Germinal center (tissue), 1 donor: ENCODE results near the gene OR51G1.
"Not testable (repeated sequence)": the region's sequence is repeated elsewhere in the genome, so short reads cannot be mapped to it uniquely, and the experiment has no call there.

Experiments used
- DNase-seq: peaks from one replicate; pipeline ENCODE4 v3.0.0; 2012; ENCODE audit warnings: mixed read lengths, low spot score

Gene OR51G1

GRCh38 chr11:4924239-4924638 lies at the start of gene OR51G1:
OR51G1 (minus strand) TSS chr11:4924339; CDS start chr11:4924339, 0 bp downstream.
- no peak for DNase-seq

GRCh38 chr11:4962816-4963215 lies 38.7 kb upstream of the OR51G1 start:
- no peak for DNase-seq

GRCh38 chr11:4960877-4961276 lies 36.7 kb upstream of the OR51G1 start:
- no peak for DNase-seq

GRCh38 chr11:4957396-4957795 lies 33.3 kb upstream of the OR51G1 start:
- no peak for DNase-seq

- not testable (repeated sequence) for DNase-seq
Measured at GRCh38 chr11:4955613-4956012, 31.5 kb upstream of the OR51G1 start, which contains the start of gene OR51A2. OR51A2 (minus strand) TSS chr11:4955713; CDS start chr11:4955713, 0 bp downstream.

- DNase-seq = no peak
Measured at GRCh38 chr11:4947505-4947904, 23.4 kb upstream of the OR51G1 start, which contains the start of gene OR51A4. OR51A4 (minus strand) TSS chr11:4947605; CDS start chr11:4947100, 505 bp downstream.

GRCh38 chr11:4936745-4937144 lies 12.6 kb upstream of the OR51G1 start:
- DNase-seq = no peak

GRCh38 chr11:4932751-4933150 lies 8.6 kb upstream of the OR51G1 start:
- no peak for DNase-seq

- no peak for DNase-seq
Measured at GRCh38 chr11:4926608-4927007, 2.5 kb upstream of the OR51G1 start.

GRCh38 chr11:4922304-4922703 lies 1.8 kb downstream of the OR51G1 start:
- DNase-seq = no peak

GRCh38 chr11:4921796-4922195 lies 2.3 kb downstream of the OR51G1 start:
- DNase-seq = no peak

- no peak for DNase-seq
Measured at GRCh38 chr11:4919250-4919649, 4.9 kb downstream of the OR51G1 start, which contains the start of gene OR51G2. OR51G2 (minus strand) TSS chr11:4919350; CDS start chr11:4915663, 3,687 bp downstream.

GRCh38 chr11:4916581-4916980 lies 7.6 kb downstream of the OR51G1 start:
- DNase-seq = no peak

GRCh38 chr11:4903484-4903883 lies 20.7 kb downstream of the OR51G1 start, which contains the start of gene OR51A7:
OR51A7 (plus strand) TSS chr11:4903783; CDS start chr11:4907370, 3,587 bp downstream.
- DNase-seq = peak; percentile 7

- DNase-seq = no peak
Measured at GRCh38 chr11:4891996-4892640, 32.0 kb downstream of the OR51G1 start.

- DNase-seq = no peak
Measured at GRCh38 chr11:4890279-4890678, 33.9 kb downstream of the OR51G1 start.

- DNase-seq = no peak
Measured at GRCh38 chr11:4887591-4887990, 36.5 kb downstream of the OR51G1 start.

- no peak for DNase-seq
Measured at GRCh38 chr11:4886186-4886585, 38.0 kb downstream of the OR51G1 start.

GRCh38 chr11:4884361-4884760 lies 39.8 kb downstream of the OR51G1 start:
- DNase-seq = no peak

- DNase-seq = no peak
Measured at GRCh38 chr11:4882543-4882942, 41.6 kb downstream of the OR51G1 start.

GRCh38 chr11:4881860-4882500 lies 42.2 kb downstream of the OR51G1 start, which contains the start of gene OR51T1:
OR51T1 (plus strand) TSS chr11:4881900; CDS start chr11:4881900, 0 bp downstream.
- no peak for DNase-seq

- no peak for DNase-seq
Measured at GRCh38 chr11:4881188-4881587, 43.0 kb downstream of the OR51G1 start.
